CD14-positive monocyte (primary cell): Measurements from ENCODE around the gene MEIOSIN. TPM values are rescaled to one million over a fixed set of nuclear protein-coding genes. Genes with fewer than 3 reads are reported as not detected.

Experiments
- DNase-seq, 3 donors: peaks; one replicate each; pipeline ENCODE4 v3.0.0-alpha.2; 2011 to 2022
- H2AFZ ChIP-seq: 2 replicates; pipeline ENCODE4 v1.6.0; 2012; ENCODE audit warnings: mild to moderate bottlenecking, low read depth, low read length, inconsistent platforms; ENCODE audit not compliant: insufficient read depth, poor library complexity, severe bottlenecking
- H3K27ac ChIP-seq, 2 donors: 1 replicate in 1 of 2; 2 replicates in 1 of 2; pipeline ENCODE4 v1.5.1; 2012 to 2013; ENCODE audit warnings: low read length in 2 of 2, control low read depth in 1 of 2, inconsistent platforms in 1 of 2, low read depth in 1 of 2, mild to moderate bottlenecking in 1 of 2
- H3K27me3 ChIP-seq, 2 donors: one replicate each; pipeline versions ENCODE4 v1.6.0 to v1.6.1; 2011 to 2013; ENCODE audit warnings: low read length in 2 of 2; ENCODE audit not compliant: control insufficient read depth in 2 of 2, insufficient read depth in 2 of 2
- H3K36me3 ChIP-seq, 2 donors: replicated peaks in 1 of 2; 1 replicate in 1 of 2; 2 replicates in 1 of 2; pipeline versions ENCODE4 v1.5.1 to v1.6.1; 2012 to 2013; ENCODE audit warnings: low read length in 2 of 2, control low read depth in 1 of 2, inconsistent platforms in 1 of 2, mild to moderate bottlenecking in 1 of 2; ENCODE audit not compliant: insufficient read depth in 2 of 2, control insufficient read depth in 1 of 2
- H3K4me1 ChIP-seq, 2 donors: 1 replicate in 1 of 2; 2 replicates in 1 of 2; pipeline versions ENCODE4 v1.5.1 to v1.6.1; 2012 to 2013; ENCODE audit warnings: low read length in 2 of 2, control low read depth in 1 of 2, inconsistent platforms in 1 of 2, mild to moderate bottlenecking in 1 of 2, moderate library complexity in 1 of 2; ENCODE audit not compliant: insufficient read depth in 2 of 2, control insufficient read depth in 1 of 2
- H3K4me2 ChIP-seq: replicated peaks from 2 replicates; pipeline ENCODE3; 2012; ENCODE audit warnings: low read length, moderate library complexity, mild to moderate bottlenecking; ENCODE audit not compliant: poor library complexity, severe bottlenecking; ENCODE audit errors: extremely low read depth
- H3K4me3 ChIP-seq, 3 experiments: fragments of 200-600 bp in 1 of 3; sonication (generic) in 1 of 3; replicated peaks in 1 of 3; 1 replicate in 2 of 3; 2 replicates in 1 of 3; pipeline ENCODE4 v1.5.1; 2011 to 2013; ENCODE audit warnings: low read length in 3 of 3, mild to moderate bottlenecking in 3 of 3, control low read depth in 2 of 3, low read depth in 2 of 3, inconsistent platforms in 1 of 3, moderate library complexity in 1 of 3
- H3K79me2 ChIP-seq: 2 replicates; pipeline ENCODE4 v1.6.0; 2012; ENCODE audit warnings: mild to moderate bottlenecking, control low read depth, inconsistent platforms, low read length, moderate library complexity; ENCODE audit not compliant: insufficient read depth
- H3K9ac ChIP-seq: 2 replicates; pipeline ENCODE4 v1.6.0; 2017; ENCODE audit warnings: low read length, mild to moderate bottlenecking; ENCODE audit not compliant: insufficient read depth, poor library complexity, severe bottlenecking
- H3K9me3 ChIP-seq, 2 donors: replicated peaks in 1 of 2; 1 replicate in 1 of 2; 2 replicates in 1 of 2; pipeline versions ENCODE4 v1.5.1 to v1.6.1; 2012 to 2013; ENCODE audit warnings: low read length in 2 of 2, control low read depth in 1 of 2; ENCODE audit not compliant: control insufficient read depth in 1 of 2, insufficient read depth in 1 of 2
- H4K20me1 ChIP-seq: 2 replicates; pipeline ENCODE4 v1.6.0; 2012; ENCODE audit warnings: mild to moderate bottlenecking, low read length, control low read depth, moderate library complexity; ENCODE audit not compliant: insufficient read depth
- H3K27ac Mint-ChIP-seq, 7 donors: one replicate each; pipeline ENCODE4 v1.8.0; 2020; ENCODE audit warnings: mild to moderate bottlenecking in 7 of 7, mixed read lengths in 7 of 7, moderate library complexity in 6 of 7, inconsistent platforms in 2 of 7
- H3K27me3 Mint-ChIP-seq, 3 donors: one replicate each; pipeline ENCODE4 v1.8.0; 2021 to 2022; ENCODE audit warnings: low read depth in 3 of 3, mild to moderate bottlenecking in 3 of 3, mixed read lengths in 3 of 3, moderate library complexity in 3 of 3, inconsistent platforms in 1 of 3
- H3K36me3 Mint-ChIP-seq, 2 donors: one replicate each; pipeline ENCODE4 v1.8.0; 2020; ENCODE audit warnings: mixed read lengths in 2 of 2, inconsistent platforms in 1 of 2, mild to moderate bottlenecking in 1 of 2
- H3K4me1 Mint-ChIP-seq: one replicate; pipeline ENCODE4 v1.8.0; 2020; ENCODE audit warnings: mild to moderate bottlenecking, mixed read lengths
- H3K4me3 Mint-ChIP-seq, 2 donors: one replicate each; pipeline ENCODE4 v1.8.0; 2020; ENCODE audit warnings: mild to moderate bottlenecking in 2 of 2, mixed read lengths in 2 of 2, moderate library complexity in 1 of 2
- H3K9me3 Mint-ChIP-seq, 7 donors: one replicate each; pipeline ENCODE4 v1.8.0; 2020 to 2022; ENCODE audit warnings: mixed read lengths in 7 of 7, mild to moderate bottlenecking in 6 of 7, moderate library complexity in 6 of 7, inconsistent platforms in 2 of 7
- CTCF ChIP-seq: fragments of 200-600 bp; IDR thresholded peaks from one replicate; pipeline ENCODE4 v1.8.0; 2022; ENCODE audit warnings: antibody characterized with exemption, mild to moderate bottlenecking
- WGBS: methylation state at CpG from one replicate; pipeline ENCODE4 v1.1.5; 2013; ENCODE audit warnings: missing lambda C conversion rate; ENCODE audit not compliant: insufficient coverage; 5-methylcytosine and 5-hydroxymethylcytosine counted together
- intact Hi-C, 2 donors: fragments of 100-400 bp; cut with micrococcal nuclease; formaldehyde crosslinking; loops; one replicate each; pipeline versions ENCODE4 v1.15.0 to v1.15.1; 2023
- polyA plus RNA-seq, 3 donors: library from polyadenylated mRNA; depleted of rRNA in 1 of 3; unstranded in 2 of 3; stranded (reverse) in 1 of 3; fragments of 300-500 nt in 2 of 3; fragments of >200 nt in 1 of 3; fragmentation: Illumina TruSeq in 2 of 3; gene quantifications; 1 replicate in 2 of 3; 2 replicates in 1 of 3; pipeline ENCODE4 v1.2.3, GENCODE V29; 2012 to 2021

Gene MEIOSIN
- polyA plus RNA-seq, 3 donors = not detected

GRCh38 chr19:45767881-45768654, 34.8 kb downstream of the MEIOSIN start:
- H3K9me3 Mint-ChIP-seq = peaks cover 0 to 20% (median 12%) of the 10 kb centered on the region in 7 donors

GRCh38 chr19:45768655-45768983, 35.4 kb downstream of the MEIOSIN start:
- H3K4me3 ChIP-seq = peak overlapping the region; percentile 29 to 77 (median 49)
- intact Hi-C loops = no loop called here

More at GRCh38 chr19:45767881-45768654, 34.8 kb downstream of the MEIOSIN start:
- Histone ChIP-seq H3K79me2 (no peaks in the 10 kb centered on the region), H3K4me1 (peaks cover 27 to 35% of the 10 kb centered on the region in 2 donors), H3K36me3 (no peaks in the 10 kb centered on the region), H3K4me3 (peak overlapping the region in 1 of 3 experiments; percentile 77), H3K9me3 (peaks cover 6 to 15% of the 10 kb centered on the region in 2 donors), H2AFZ (peak overlapping the region; percentile 32), H3K9ac (no peak overlapping the region), H4K20me1 (peaks cover 41% of the 10 kb centered on the region), H3K27me3 (peaks cover 48 to 92% of the 10 kb centered on the region in 2 donors), H3K4me2 (peak overlapping the region; percentile 87), H3K27ac (no peak overlapping the region)
- WGBS = 2% methylated on average over 92 of the region's 102 CpGs
- no peak for DNase-seq
- Mint-ChIP-seq H3K27me3 (peaks cover 67 to 98% (median 79%) of the 10 kb centered on the region in 3 donors), H3K36me3 (peaks cover 4 to 6% of the 10 kb centered on the region in 2 donors), H3K4me3 (peak overlapping the region; percentile 53 to 71), H3K27ac (no peak overlapping the region), H3K4me1 (peaks cover 22% of the 10 kb centered on the region)
- TF ChIP-seq CTCF = no peak
- intact Hi-C loops = no loop called here

More at GRCh38 chr19:45768655-45768983, 35.4 kb downstream of the MEIOSIN start:
- under 1% methylated on average over 29 of the region's 33 CpGs for WGBS
- Mint-ChIP-seq H3K9me3 (peaks cover 0 to 20% (median 12%) of the 10 kb centered on the region in 7 donors), H3K4me1 (peaks cover 22% of the 10 kb centered on the region), H3K36me3 (peaks cover 4 to 6% of the 10 kb centered on the region in 2 donors), H3K4me3 (peak overlapping the region; percentile 76 to 88), H3K27ac (no peak overlapping the region), H3K27me3 (peaks cover 71 to 98% (median 81%) of the 10 kb centered on the region in 3 donors)
- Histone ChIP-seq H3K4me1 (peaks cover 27 to 35% of the 10 kb centered on the region in 2 donors), H3K36me3 (no peaks in the 10 kb centered on the region), H3K79me2 (no peaks in the 10 kb centered on the region), H4K20me1 (peaks cover 46% of the 10 kb centered on the region), H3K9me3 (peaks cover 6 to 20% of the 10 kb centered on the region in 2 donors), H3K27ac (no peak overlapping the region), H3K27me3 (peaks cover 53 to 92% of the 10 kb centered on the region in 2 donors), H3K4me2 (peak overlapping the region; percentile 87), H2AFZ (peak overlapping the region; percentile 84), H3K9ac (no peak overlapping the region)
- no peak for TF ChIP-seq CTCF
- DNase-seq = peak in 2 of 3 donors; percentile 23 to 84
